A673 (cell line): Measurements from ENCODE around the gene ALLC.

Source experiments
- CTCF ChIP-seq: fragments of 300-800, 200-600 bp; sonication (generic); conservative IDR thresholded peaks from 2 replicates; pipeline ENCODE4 v1.5.1; 2017; ENCODE audit warnings: low read depth, mild to moderate bottlenecking, antibody characterized with exemption, low read length, moderate library complexity, mixed read lengths
- EZH2 ChIP-seq: fragments of 200-600 bp; sonication (generic); IDR thresholded peaks from 2 replicates; pipeline ENCODE4 v1.6.1; 2017; ENCODE audit warnings: borderline replicate concordance, low read depth, mild to moderate bottlenecking, mixed read lengths, antibody characterized with exemption, low read length; ENCODE audit not compliant: poor library complexity, severe bottlenecking

- TF ChIP-seq CTCF, result no peak
- no peak for TF ChIP-seq EZH2
Measured at GRCh38 chr2:3678212-3678611, 20.2 kb downstream of the ALLC start.
